Loucy (cell line): ENCODE results near the gene TMEM156.
A peak's percentile ranks its signal among the peaks of the same experiment; 100 is the strongest.
"Not testable (repeated sequence)": the region's sequence is repeated elsewhere in the genome, so short reads cannot be mapped to it uniquely, and the experiment has no call there.

Experiments
- H2AFZ ChIP-seq: fragments of 200-600 bp; sonication (generic); 2 replicates; pipeline ENCODE4 v1.6.0; 2016; ENCODE audit warnings: antibody characterized with exemption, mild to moderate bottlenecking, low read length, moderate library complexity
- H3F3A ChIP-seq: fragments of 200-600 bp; 2 replicates; pipeline ENCODE4 v1.6.0; 2016; ENCODE audit warnings: antibody characterized with exemption, low read depth, mild to moderate bottlenecking
- H3K27me3 ChIP-seq: fragments of 200-600 bp; sonication (generic); 2 replicates; pipeline ENCODE4 v1.6.1; 2014; ENCODE audit warnings: low read length, mild to moderate bottlenecking; ENCODE audit not compliant: insufficient read depth, poor library complexity, severe bottlenecking
- H3K36me3 ChIP-seq: fragments of 200-600 bp; sonication (generic); 2 replicates; pipeline ENCODE4 v1.6.1; 2016; ENCODE audit warnings: low read length; ENCODE audit not compliant: insufficient read depth
- H3K4me1 ChIP-seq: fragments of 200-600 bp; sonication (generic); 2 replicates; pipeline ENCODE4 v1.5.1; 2014; ENCODE audit warnings: low read length, mild to moderate bottlenecking; ENCODE audit not compliant: insufficient read depth, poor library complexity, severe bottlenecking
- H3K4me2 ChIP-seq: fragments of 200-600 bp; sonication (generic); 2 replicates; pipeline ENCODE4 v1.6.0; 2014; ENCODE audit warnings: antibody characterized with exemption, low read length, low read depth, mild to moderate bottlenecking; ENCODE audit not compliant: poor library complexity, severe bottlenecking
- H3K4me3 ChIP-seq: fragments of 200-600 bp; sonication (generic); 2 replicates; pipeline ENCODE4 v1.5.1; 2014; ENCODE audit warnings: low read length, mild to moderate bottlenecking, mixed read lengths; ENCODE audit not compliant: poor library complexity, severe bottlenecking
- H3K79me2 ChIP-seq: fragments of 200-600 bp; sonication (generic); 2 replicates; pipeline ENCODE4 v1.6.1; 2014; ENCODE audit warnings: low read length; ENCODE audit not compliant: insufficient read depth
- H3K9ac ChIP-seq: fragments of 200-600 bp; sonication (generic); 2 replicates; pipeline ENCODE4 v1.6.0; 2014; ENCODE audit warnings: mild to moderate bottlenecking, low read depth, low read length, moderate library complexity; ENCODE audit not compliant: poor library complexity, severe bottlenecking
- H3K9me2 ChIP-seq: fragments of 200-600 bp; sonication (generic); replicated peaks from 2 replicates; pipeline ENCODE4 v1.6.1; 2016; ENCODE audit warnings: low read depth, low read length, mixed read lengths
- H3K9me3 ChIP-seq: fragments of 200-600 bp; sonication (generic); 2 replicates; pipeline ENCODE4 v1.6.1; 2014; ENCODE audit warnings: mild to moderate bottlenecking, antibody characterized with exemption, low read length, low read depth; ENCODE audit not compliant: insufficient read depth
- H4K20me1 ChIP-seq: fragments of 200-600 bp; sonication (generic); 2 replicates; pipeline ENCODE4 v1.6.0; 2014; ENCODE audit warnings: antibody characterized with exemption, low read length, mild to moderate bottlenecking; ENCODE audit not compliant: insufficient read depth, poor library complexity, severe bottlenecking
- EZH2phosphoT487 ChIP-seq: fragments of 200-600 bp; IDR thresholded peaks from 2 replicates; pipeline ENCODE4 v1.6.1; 2018; ENCODE audit warnings: antibody characterized with exemption, mild to moderate bottlenecking, moderate library complexity, borderline replicate concordance
- TF ChIP-seq, protein P1 (sequence below): fragments of 200-600 bp; sonication (generic); conservative IDR thresholded peaks from 2 replicates; pipeline ENCODE4 v1.5.1; 2014; ENCODE audit warnings: mild to moderate bottlenecking, antibody characterized with exemption, low read length

Gene TMEM156

GRCh38 chr4:39036172-39036571 lies 4.0 kb upstream of the TMEM156 start:
- no peaks in the 10 kb centered on the region for H3K27me3 ChIP-seq
- H3K4me1 ChIP-seq = peaks cover 37% of the 10 kb centered on the region
- H3K9me3 ChIP-seq = no peaks in the 10 kb centered on the region
- no peak overlapping the region for H2AFZ ChIP-seq
- no peak for TF ChIP-seq EZH2phosphoT487
- TF ChIP-seq, protein P1, sequence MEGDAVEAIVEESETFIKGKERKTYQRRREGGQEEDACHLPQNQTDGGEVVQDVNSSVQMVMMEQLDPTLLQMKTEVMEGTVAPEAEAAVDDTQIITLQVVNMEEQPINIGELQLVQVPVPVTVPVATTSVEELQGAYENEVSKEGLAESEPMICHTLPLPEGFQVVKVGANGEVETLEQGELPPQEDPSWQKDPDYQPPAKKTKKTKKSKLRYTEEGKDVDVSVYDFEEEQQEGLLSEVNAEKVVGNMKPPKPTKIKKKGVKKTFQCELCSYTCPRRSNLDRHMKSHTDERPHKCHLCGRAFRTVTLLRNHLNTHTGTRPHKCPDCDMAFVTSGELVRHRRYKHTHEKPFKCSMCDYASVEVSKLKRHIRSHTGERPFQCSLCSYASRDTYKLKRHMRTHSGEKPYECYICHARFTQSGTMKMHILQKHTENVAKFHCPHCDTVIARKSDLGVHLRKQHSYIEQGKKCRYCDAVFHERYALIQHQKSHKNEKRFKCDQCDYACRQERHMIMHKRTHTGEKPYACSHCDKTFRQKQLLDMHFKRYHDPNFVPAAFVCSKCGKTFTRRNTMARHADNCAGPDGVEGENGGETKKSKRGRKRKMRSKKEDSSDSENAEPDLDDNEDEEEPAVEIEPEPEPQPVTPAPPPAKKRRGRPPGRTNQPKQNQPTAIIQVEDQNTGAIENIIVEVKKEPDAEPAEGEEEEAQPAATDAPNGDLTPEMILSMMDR = no peak
- H3K4me2 ChIP-seq = no peak overlapping the region
- H4K20me1 ChIP-seq = no peaks in the 10 kb centered on the region
- H3K79me2 ChIP-seq = peaks cover 4% of the 10 kb centered on the region
- H3K4me3 ChIP-seq = no peak overlapping the region
- no peaks in the 10 kb centered on the region for H3K36me3 ChIP-seq
- no peak overlapping the region for H3K9ac ChIP-seq
- H3F3A ChIP-seq = peaks cover 6% of the 10 kb centered on the region; the same call in 1 of the 2 replicates
- no peaks in the 10 kb centered on the region for H3K9me2 ChIP-seq

DNA sequence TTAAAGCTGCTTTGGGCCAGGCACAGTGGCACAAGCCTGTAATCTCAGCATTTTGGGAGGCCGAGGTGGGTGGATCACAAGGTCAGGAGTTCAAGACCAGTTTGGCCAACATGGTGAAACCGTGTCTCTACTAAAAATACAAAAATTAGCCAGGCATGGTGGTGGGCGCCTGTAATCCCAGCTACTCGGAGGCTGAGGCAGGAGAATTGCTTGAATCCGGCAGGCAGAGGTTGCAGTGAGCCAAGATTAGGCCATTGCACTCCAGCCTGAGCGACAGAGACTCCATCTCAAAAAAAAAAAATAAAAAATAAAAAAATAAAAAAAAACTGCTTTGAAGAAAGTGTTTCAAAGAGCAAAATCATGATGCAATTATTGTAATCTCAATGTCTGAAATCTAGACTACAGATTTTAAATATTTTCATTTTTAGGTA lies 604 bp downstream of the TMEM156 start:
- Histone ChIP-seq H3K4me3 (peak overlapping the region; percentile 72), H3K9ac (peak overlapping the region; percentile 73), H3K79me2 (peaks cover 31% of the 10 kb centered on the region), H3K4me2 (peak overlapping the region; percentile 74), H3K4me1 (peaks cover 56% of the 10 kb centered on the region), H3F3A (peaks cover 11% of the 10 kb centered on the region; the same call in 1 of the 2 replicates)
- not testable (repeated sequence) for H3K9me3 ChIP-seq, H3K36me3 ChIP-seq, H3K27me3 ChIP-seq, H4K20me1 ChIP-seq, H3K9me2 ChIP-seq, H2AFZ ChIP-seq

- peaks cover 16% of the 10 kb centered on the region for H3F3A ChIP-seq
- H3K4me2 ChIP-seq = peak overlapping the region; percentile 74
- H3K4me1 ChIP-seq = peaks cover 60% of the 10 kb centered on the region
- H3K4me3 ChIP-seq = peak overlapping the region; percentile 72
- no peaks in the 10 kb centered on the region for H3K27me3 ChIP-seq
- H3K9me3 ChIP-seq = no peaks in the 10 kb centered on the region
- H4K20me1 ChIP-seq = no peaks in the 10 kb centered on the region
- no peaks in the 10 kb centered on the region for H3K36me3 ChIP-seq
- peak overlapping the region; percentile 73 for H3K9ac ChIP-seq
- no peak for TF ChIP-seq EZH2phosphoT487
- TF ChIP-seq, protein P1 = no peak
- peak overlapping the region; percentile 78 for H2AFZ ChIP-seq
- H3K79me2 ChIP-seq = peaks cover 31% of the 10 kb centered on the region
- no peaks in the 10 kb centered on the region for H3K9me2 ChIP-seq
These were observed 1.5 kb downstream of the TMEM156 start for GRCh38 chr4:39030725-39031124.
